ENCODE results near the gene UBR2. TPM values are rescaled to one million over a fixed set of nuclear protein-coding genes. Genes with fewer than 3 reads are reported as not detected.

Gene UBR2
- total RNA-seq, 2 donors from 2014 or later: 21.6 to 22.5 TPM

DNA sequence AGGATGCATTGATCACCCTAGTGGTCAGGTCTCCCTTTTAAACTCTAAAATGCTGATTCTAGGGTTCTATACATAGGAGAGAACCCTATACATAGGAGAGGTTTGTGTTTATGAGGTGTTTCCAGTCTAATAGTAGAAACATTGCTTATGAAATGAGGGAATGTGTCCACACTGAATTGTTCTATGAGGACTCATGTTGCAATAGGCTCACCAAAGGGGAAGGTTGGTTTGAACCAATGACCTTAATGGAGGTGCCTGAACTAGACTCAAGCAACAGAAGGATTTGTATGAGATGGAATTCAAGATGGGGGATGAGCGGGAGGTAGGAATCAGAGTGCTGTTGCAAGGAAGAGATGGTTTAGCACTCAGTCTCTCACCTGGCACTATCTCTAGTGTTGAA lies 33.5 kb upstream of the UBR2 start:
- TF ChIP-seq, protein P1, sequence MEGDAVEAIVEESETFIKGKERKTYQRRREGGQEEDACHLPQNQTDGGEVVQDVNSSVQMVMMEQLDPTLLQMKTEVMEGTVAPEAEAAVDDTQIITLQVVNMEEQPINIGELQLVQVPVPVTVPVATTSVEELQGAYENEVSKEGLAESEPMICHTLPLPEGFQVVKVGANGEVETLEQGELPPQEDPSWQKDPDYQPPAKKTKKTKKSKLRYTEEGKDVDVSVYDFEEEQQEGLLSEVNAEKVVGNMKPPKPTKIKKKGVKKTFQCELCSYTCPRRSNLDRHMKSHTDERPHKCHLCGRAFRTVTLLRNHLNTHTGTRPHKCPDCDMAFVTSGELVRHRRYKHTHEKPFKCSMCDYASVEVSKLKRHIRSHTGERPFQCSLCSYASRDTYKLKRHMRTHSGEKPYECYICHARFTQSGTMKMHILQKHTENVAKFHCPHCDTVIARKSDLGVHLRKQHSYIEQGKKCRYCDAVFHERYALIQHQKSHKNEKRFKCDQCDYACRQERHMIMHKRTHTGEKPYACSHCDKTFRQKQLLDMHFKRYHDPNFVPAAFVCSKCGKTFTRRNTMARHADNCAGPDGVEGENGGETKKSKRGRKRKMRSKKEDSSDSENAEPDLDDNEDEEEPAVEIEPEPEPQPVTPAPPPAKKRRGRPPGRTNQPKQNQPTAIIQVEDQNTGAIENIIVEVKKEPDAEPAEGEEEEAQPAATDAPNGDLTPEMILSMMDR (conservative IDR thresholded peaks at IDR 0.05): no peak
- 94 to 100% methylated on average over 1 of the region's 1 CpG for WGBS, 2 experiments (ENCODE audit: insufficient coverage in 1 of 2, insufficient read length in 1 of 2)
- H3K27ac Mint-ChIP-seq: no peak overlapping the region

DNA sequence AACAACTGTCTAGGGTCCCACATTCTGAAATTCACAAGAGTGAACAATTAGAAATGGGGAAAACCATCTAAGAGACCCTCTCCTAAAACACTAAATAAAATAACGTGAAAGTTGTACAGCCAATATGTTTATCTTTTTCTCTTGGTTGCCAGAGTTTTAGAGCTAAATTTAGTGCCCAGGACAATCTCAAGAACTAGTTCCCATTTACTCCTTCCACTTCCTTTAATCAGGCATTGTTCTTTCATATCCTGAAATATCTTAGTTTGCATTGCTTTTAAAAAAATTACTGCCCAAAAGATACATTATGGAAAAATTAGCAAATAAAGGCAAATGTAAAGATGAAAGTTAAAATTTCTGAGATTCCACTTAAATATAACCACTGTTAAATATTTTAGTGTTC lies 33.1 kb upstream of the UBR2 start:
- 88 to 100% methylated on average over 1 of the region's 1 CpG for whole genome bisulfite sequencing, 2 experiments (ENCODE audit: insufficient coverage in 1 of 2, insufficient read length in 1 of 2)
- no peak overlapping the region for H3K4me3 Mint-ChIP-seq
- Histone ChIP-seq H3K9ac (ENCODE audit: extremely low read depth, low read length, poor library complexity, severe bottlenecking) (no peak overlapping the region), H3K4me1 (ENCODE audit: control insufficient read depth, insufficient read depth, low read length) (no peaks in the 10 kb centered on the region), H3K4me3 (ENCODE audit: low read length) (no peak overlapping the region), H3K9me3 (ENCODE audit: control insufficient read depth, low read length) (no peaks in the 10 kb centered on the region), H3K27ac (ENCODE audit: low read depth, low read length) (no peak overlapping the region), H3K27me3 (ENCODE audit: control insufficient read depth, insufficient read depth, low read length, poor library complexity, severe bottlenecking) (no peaks in the 10 kb centered on the region), H3K36me3 (ENCODE audit: control insufficient read depth, insufficient read depth, low read length) (no peaks in the 10 kb centered on the region)
- H3K27ac Mint-ChIP-seq: no peak overlapping the region
- H3K9me3 Mint-ChIP-seq: no peaks in the 10 kb centered on the region
- no peaks in the 10 kb centered on the region for H3K4me1 Mint-ChIP-seq
- DNase-seq: no peak
- TF ChIP-seq, protein P1 (conservative IDR thresholded peaks at IDR 0.05): no peak
- H3K27me3 Mint-ChIP-seq (ENCODE audit: insufficient read depth): no peaks in the 10 kb centered on the region
- H3K36me3 Mint-ChIP-seq (ENCODE audit: low read depth): no peaks in the 10 kb centered on the region

More for the DNA sequence above, 33.5 kb upstream of the UBR2 start:
- Histone ChIP-seq H3K4me1 (ENCODE audit: control insufficient read depth, insufficient read depth, low read length) (no peaks in the 10 kb centered on the region), H3K9ac (ENCODE audit: extremely low read depth, low read length, poor library complexity, severe bottlenecking) (no peak overlapping the region), H3K9me3 (ENCODE audit: control insufficient read depth, low read length) (no peaks in the 10 kb centered on the region), H3K36me3 (ENCODE audit: control insufficient read depth, insufficient read depth, low read length) (no peaks in the 10 kb centered on the region), H3K27ac (ENCODE audit: low read depth, low read length) (no peak overlapping the region), H3K4me3 (ENCODE audit: low read length) (no peak overlapping the region), H3K27me3 (ENCODE audit: control insufficient read depth, insufficient read depth, low read length, poor library complexity, severe bottlenecking) (no peaks in the 10 kb centered on the region)
- H3K4me3 Mint-ChIP-seq: no peak overlapping the region
- H3K4me1 Mint-ChIP-seq: no peaks in the 10 kb centered on the region
- H3K9me3 Mint-ChIP-seq: no peaks in the 10 kb centered on the region
- H3K36me3 Mint-ChIP-seq (ENCODE audit: low read depth): no peaks in the 10 kb centered on the region
- H3K27me3 Mint-ChIP-seq (ENCODE audit: insufficient read depth): no peaks in the 10 kb centered on the region
- no peak for DNase-seq

DNA sequence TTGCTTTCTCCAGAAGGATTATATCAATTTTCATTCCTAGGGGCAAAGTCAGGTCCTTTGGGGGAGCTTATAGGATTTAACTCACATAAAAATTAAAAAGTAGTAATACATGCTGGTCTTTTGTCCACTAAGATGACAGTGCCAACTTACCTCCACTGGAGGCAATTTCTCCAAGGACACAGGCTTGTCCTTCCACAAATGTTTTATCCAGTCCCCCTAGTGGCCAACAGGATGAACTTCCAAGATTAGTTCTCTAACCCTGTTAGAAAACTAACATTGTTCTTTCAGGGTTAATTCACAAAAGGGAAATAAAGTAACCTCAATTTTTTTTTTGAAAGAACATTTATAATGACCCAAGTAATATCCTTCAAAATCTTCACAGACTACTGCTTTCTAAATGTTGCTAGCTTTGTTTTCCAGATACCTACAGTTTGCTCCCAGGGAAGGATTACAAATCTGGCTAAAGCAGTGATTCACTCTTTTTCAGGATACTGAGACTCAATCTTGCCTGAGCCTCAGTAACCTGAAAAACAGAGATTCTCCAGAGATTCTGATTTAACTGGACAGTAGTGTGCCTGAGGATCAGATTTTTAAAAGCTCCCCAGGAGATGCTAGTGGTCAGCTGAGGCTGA lies 31.7 kb upstream of the UBR2 start:
- Histone ChIP-seq H3K4me1 (ENCODE audit: control insufficient read depth, insufficient read depth, low read length) (no peaks in the 10 kb centered on the region), H3K9me3 (ENCODE audit: control insufficient read depth, low read length) (no peaks in the 10 kb centered on the region), H3K27ac (ENCODE audit: low read depth, low read length) (no peak overlapping the region), H3K27me3 (ENCODE audit: control insufficient read depth, insufficient read depth, low read length, poor library complexity, severe bottlenecking) (no peaks in the 10 kb centered on the region), H3K4me3 (ENCODE audit: low read length) (no peak overlapping the region), H3K9ac (ENCODE audit: extremely low read depth, low read length, poor library complexity, severe bottlenecking) (no peak overlapping the region), H3K36me3 (ENCODE audit: control insufficient read depth, insufficient read depth, low read length) (no peaks in the 10 kb centered on the region)
- Mint-ChIP-seq H3K9me3 (no peaks in the 10 kb centered on the region), H3K27ac (no peak overlapping the region), H3K4me3 (no peak overlapping the region), H3K27me3 (ENCODE audit: insufficient read depth) (no peaks in the 10 kb centered on the region), H3K36me3 (ENCODE audit: low read depth) (no peaks in the 10 kb centered on the region), H3K4me1 (no peaks in the 10 kb centered on the region)
- TF ChIP-seq, protein P1 (conservative IDR thresholded peaks at IDR 0.05): peak; percentile 96
- no peak for DNase-seq

All from endodermal cell (in vitro differentiated cells).